GM12878 (cell line): ENCODE measurements around the gene AFTPH. TPM values are rescaled to one million over a fixed set of nuclear protein-coding genes. Genes with fewer than 3 reads are reported as not detected.

ENCODE experiments used
- ATAC-seq: fragments of 200-7000 bp; cut with Tn5 transposase; 3 replicates; pipeline ENCODE4 v1.9.1; 2020; ENCODE audit warnings: mild to moderate bottlenecking, moderate library complexity
- BruUV-seq: library from RNA; stranded (reverse); fragments of 400-500 nt; replicated peaks from 2 replicates; lab custom pipeline; 2021; lab: Mats Ljungman, UMichigan
- CTCF ChIA-PET: fragments of 300-600 bp; sonication (Branson Sonifier 250); formaldehyde crosslinking; extraction: SDS; loops from one replicate; lab custom pipeline; 2021; ENCODE audit warnings: inconsistent platforms; lab: Yijun Ruan, JAX
- POLR2A ChIA-PET: fragments of 350-600 bp; formaldehyde crosslinking; extraction: SDS; loops from one replicate; lab custom pipeline; 2021; ENCODE audit warnings: inconsistent platforms; lab: Charles Lee
- RAD21 ChIA-PET: fragments of 300-600 bp; sonication (Branson Sonifier 250); formaldehyde crosslinking; loops from one replicate; lab custom pipeline; 2023; ENCODE audit warnings: antibody characterized with exemption; ENCODE audit not compliant: unreplicated experiment; lab: Charles Lee
- SMC1A ChIA-PET: fragments of 300-600 bp; sonication (Branson Sonifier 250); formaldehyde crosslinking; loops from one replicate; lab custom pipeline; 2023; ENCODE audit not compliant: unreplicated experiment, uncharacterized antibody; lab: Charles Lee
- DNase-seq: peaks from one replicate; pipeline ENCODE4 v3.0.0-alpha.2; 2011; ENCODE audit warnings: low read depth, low spot score
- FAIRE-seq: peaks from 3 replicates; lab custom pipeline; 2011; peaks lifted over from hg19 to GRCh38; lab: Jason Lieb, UNC
- H2AFZ ChIP-seq: 2 replicates; pipeline ENCODE4 v1.6.0; 2011; ENCODE audit warnings: low read depth, low read length, control low read depth; ENCODE audit not compliant: control insufficient read depth
- H3K27ac ChIP-seq: 2 replicates; pipeline ENCODE4 v1.5.1; 2011; ENCODE audit warnings: control low read depth; ENCODE audit not compliant: control insufficient read depth, insufficient read depth
- H3K27me3 ChIP-seq, 2 experiments: replicated peaks in 1 of 2; 2 replicates each; pipeline versions ENCODE4 v1.6.0 to v1.6.1; 2011; ENCODE audit warnings: low read length in 1 of 2; ENCODE audit not compliant: control insufficient read depth in 2 of 2, insufficient read depth in 2 of 2
- H3K36me3 ChIP-seq, 2 experiments: 2 replicates each; pipeline ENCODE4 v1.5.1; 2011; ENCODE audit warnings: low read length in 1 of 2; ENCODE audit not compliant: control insufficient read depth in 2 of 2, insufficient read depth in 2 of 2
- H3K4me1 ChIP-seq: 2 replicates; pipeline ENCODE4 v1.6.1; 2011; ENCODE audit warnings: mild to moderate bottlenecking, low read length, moderate library complexity, mixed read lengths; ENCODE audit not compliant: control insufficient read depth, insufficient read depth
- H3K4me2 ChIP-seq: 2 replicates; pipeline ENCODE4 v1.6.0; 2011; ENCODE audit warnings: control low read depth; ENCODE audit not compliant: control insufficient read depth, insufficient read depth
- H3K4me3 ChIP-seq: fragments of 200-600 bp; sonication (generic); 2 replicates; pipeline ENCODE4 v1.5.1; 2016
- H3K79me2 ChIP-seq: 2 replicates; pipeline ENCODE4 v1.6.0; 2011; ENCODE audit warnings: low read length; ENCODE audit not compliant: control insufficient read depth, insufficient read depth
- H3K9ac ChIP-seq: 2 replicates; pipeline ENCODE4 v1.8.0; 2011; ENCODE audit warnings: low read length, control low read depth, mixed read lengths; ENCODE audit not compliant: control insufficient read depth, insufficient read depth
- H3K9me3 ChIP-seq: replicated peaks from 3 replicates; pipeline ENCODE4 v1.5.1; 2011; ENCODE audit warnings: mild to moderate bottlenecking, low read length; ENCODE audit not compliant: control insufficient read depth, insufficient read depth
- H4K20me1 ChIP-seq: 2 replicates; pipeline ENCODE4 v1.6.0; 2011; ENCODE audit not compliant: control insufficient read depth, insufficient read depth
- CTCF ChIP-seq, 3 experiments: IDR thresholded peaks in 2 of 3; conservative IDR thresholded peaks in 1 of 3; 2 replicates each; pipeline ENCODE4 v1.5.1; 2011; ENCODE audit warnings: low read depth in 3 of 3, low read length in 3 of 3, mild to moderate bottlenecking in 3 of 3, control low read depth in 2 of 3, moderate library complexity in 2 of 3, inconsistent platforms in 1 of 3, mixed read lengths in 1 of 3; ENCODE audit not compliant: control insufficient read depth in 2 of 3, insufficient read depth in 1 of 3; ENCODE audit errors: extremely low read depth in 1 of 3
- MYC ChIP-seq: IDR thresholded peaks from 2 replicates; pipeline ENCODE4 v1.6.1; 2011; ENCODE audit warnings: mild to moderate bottlenecking, low read length, moderate library complexity, inconsistent platforms; ENCODE audit not compliant: insufficient read depth, insufficient replicate concordance, insufficient read length, severe bottlenecking
- WGBS: methylation state at CpG from one replicate; pipeline ENCODE4 v1.1.6; 2016; ENCODE audit warnings: low lambda C conversion rate; ENCODE audit not compliant: insufficient replicate concordance, insufficient coverage; ENCODE audit errors: missing lambda C conversion rate; 5-methylcytosine and 5-hydroxymethylcytosine counted together
- in situ Hi-C: fragments of 300-500 bp; cut with MboI; formaldehyde crosslinking; loops from 9 replicates; pipeline ENCODE4 v1.14.3; 2018; ENCODE audit warnings: mixed read lengths
- intact Hi-C: fragments of 100-400 bp; cut with micrococcal nuclease; formaldehyde crosslinking; loops from one replicate; pipeline ENCODE4 v1.14.2; 2022; ENCODE audit not compliant: unreplicated experiment
- polyA plus RNA-seq, 11 experiments: library from polyadenylated mRNA; depleted of rRNA in 4 of 11; unstranded in 6 of 11; stranded (reverse) in 5 of 11; fragments of >200 nt; fragmentation: Nextera tagmentation in 4 of 11; fragmentation: Illumina TruSeq in 1 of 11; extraction: Ambion mirVana in 4 of 11; extraction: Trizol in 1 of 11; gene quantifications; 1 replicate in 1 of 11; 2 replicates in 10 of 11; pipeline versions ENCODE4 v1.2.1 to v1.2.3, GENCODE V29; 2011 to 2016; ENCODE audit warnings: inconsistent platforms in 2 of 11, missing spikeins in 2 of 11, low read depth in 1 of 11
- total RNA-seq, 4 experiments: library from RNA; depleted of rRNA in 3 of 4; stranded (reverse); fragments of >200 nt in 3 of 4; fragmentation: Illumina TruSeq in 1 of 4; extraction: Trizol in 1 of 4; gene quantifications; 2 replicates each; pipeline versions ENCODE4 v1.2.1 to v1.2.3, GENCODE V29; 2013 to 2021

The AFTPH gene
- total and polyA plus RNA-seq, 10 of the 15 experiments (the other 5 are each of a cell fraction or from before 2014, with no cell fraction given), result 25.6 to 77.3 (median 39.5) TPM

- H3K27ac ChIP-seq, result no peak overlapping the region
- 71% methylated on average over 4 of the region's 4 CpGs for WGBS
- H3K4me2 ChIP-seq, result no peak overlapping the region
- H3K9ac ChIP-seq, result no peak overlapping the region
- in situ Hi-C loops, result loop anchor here (10.0 kb wide), 2 partner anchors 269 to 439 kb away; no protein-coding TSS in a partner anchor
- no peak overlapping the region for H2AFZ ChIP-seq
- no peak for TF ChIP-seq MYC
- TF ChIP-seq CTCF (IDR thresholded peaks at IDR 0.05 in 2 of 3, conservative IDR thresholded peaks at IDR 0.05 in 1 of 3; ENCODE audit: control insufficient read depth in 2 of 3, extremely low read depth in 1 of 3, insufficient read depth in 1 of 3, low read depth in 3 of 3, low read length in 3 of 3), result peak in 1 of 3 experiments; percentile 34; a peak in 2 of 6 replicates
- POLR2A ChIA-PET, result interaction anchor here (0.6 to 3.5 kb wide), 3 partner anchors 10 to 437 kb away, joined by 3 to 14 read pairs (median 5); no protein-coding TSS in a partner anchor
- H3K27me3 ChIP-seq, result no peaks in the 10 kb centered on the region
- SMC1A ChIA-PET, result interaction anchor here (0.5 to 7.4 kb wide), 4 partner anchors 9 to 344 kb away, joined by 3 to 46 read pairs (median 7); no protein-coding TSS in a partner anchor
- no peaks in the 10 kb centered on the region for H4K20me1 ChIP-seq
- no peak overlapping the region for H3K4me3 ChIP-seq
- RAD21 ChIA-PET, result interaction anchor here (0.6 to 6.0 kb wide), 8 partner anchors 11 to 319 kb away, joined by 3 to 34 read pairs (median 4); no protein-coding TSS in a partner anchor
- no peak for ATAC-seq
- H3K4me1 ChIP-seq, result peaks cover 6% of the 10 kb centered on the region; the same call in 1 of the 2 replicates
- CTCF ChIA-PET, result interaction anchor here (1.1 to 3.2 kb wide), 6 partner anchors 9 to 72 kb away, joined by 3 to 10 read pairs (median 4); partner anchors contain the start of gene AFTPH
- no peak for DNase-seq
- H3K36me3 ChIP-seq, result peaks cover 5 to 7% of the 10 kb centered on the region in 2 experiments; a peak in 3 of 4 replicates
- no TSS peak for BruUV-seq
- intact Hi-C loops, result no loop called here
- no peaks in the 10 kb centered on the region; the same call in 1 of the 2 replicates for H3K79me2 ChIP-seq
- no peaks in the 10 kb centered on the region for H3K9me3 ChIP-seq
- FAIRE-seq, result no peak
Observed at GRCh38 chr2:64595397-64596176, 71.5 kb downstream of the AFTPH start.
